GM18502 (cell line): ENCODE measurements around the gene ATP2A1.

Experiments used
- ATAC-seq: cut with Tn5 transposase; IDR thresholded peaks from one replicate; pipeline ENCODE4 v1.9.1; 2021; ENCODE audit warnings: mild to moderate bottlenecking; ENCODE audit not compliant: unreplicated experiment, poor library complexity

The ATP2A1 gene

GRCh38 chr16:28878083-28878926, at the start of gene ATP2A1:
ATP2A1 (plus strand) TSS chr16:28878488; CDS start chr16:28878672, 184 bp downstream.
- no peak for ATAC-seq

- ATAC-seq, result no peak
These were observed 48.5 kb upstream of the ATP2A1 start for GRCh38 chr16:28829747-28830146.

GRCh38 chr16:28830531-28830930, 47.8 kb upstream of the ATP2A1 start:
- ATAC-seq, result no peak

- ATAC-seq, result no peak
These were observed 43.9 kb upstream of the ATP2A1 start for GRCh38 chr16:28834349-28834748.

- ATAC-seq, result no peak
These were observed 43.1 kb upstream of the ATP2A1 start for GRCh38 chr16:28834873-28835863.

- no peak for ATAC-seq
These were observed 42.2 kb upstream of the ATP2A1 start for GRCh38 chr16:28835864-28836760.

GRCh38 chr16:28836761-28837064, 41.6 kb upstream of the ATP2A1 start:
- ATAC-seq, result no peak

- ATAC-seq, result no peak
These were observed 40.4 kb upstream of the ATP2A1 start for GRCh38 chr16:28837672-28838557.

- no peak for ATAC-seq
These were observed 39.8 kb upstream of the ATP2A1 start for GRCh38 chr16:28838558-28838918.

- no peak for ATAC-seq
These were observed 39.2 kb upstream of the ATP2A1 start for GRCh38 chr16:28839004-28839639.

- ATAC-seq, result no peak
These were observed 38.4 kb upstream of the ATP2A1 start for GRCh38 chr16:28839899-28840298.

GRCh38 chr16:28842696-28843095, 35.6 kb upstream of the ATP2A1 start:
- no peak for ATAC-seq

- no peak for ATAC-seq
These were observed 34.5 kb upstream of the ATP2A1 start for GRCh38 chr16:28843766-28844165.

- no peak for ATAC-seq
These were observed 33.9 kb upstream of the ATP2A1 start for GRCh38 chr16:28844226-28844885.

GRCh38 chr16:28845293-28845692, 33.0 kb upstream of the ATP2A1 start:
- no peak for ATAC-seq

GRCh38 chr16:28845761-28846079, 32.6 kb upstream of the ATP2A1 start:
- ATAC-seq, result peak; percentile 16

GRCh38 chr16:28846080-28846932, 32.0 kb upstream of the ATP2A1 start, which contains the start of gene TUFM:
TUFM (minus strand) TSS chr16:28846348; CDS start chr16:28846269, 79 bp downstream.
- ATAC-seq, result peak; percentile 88

- ATAC-seq, result no peak
These were observed 31.4 kb upstream of the ATP2A1 start for GRCh38 chr16:28846933-28847273.
